Endodermal cell (in vitro differentiated cells): Measurements from ENCODE around the gene XKR8. TPM values are rescaled to one million over a fixed set of nuclear protein-coding genes. Genes with fewer than 3 reads are reported as not detected.
A peak's percentile ranks its signal among the peaks of the same experiment; 100 is the strongest.

Experiments used
- DNase-seq: peaks from one replicate; pipeline ENCODE4 v3.0.0-alpha.2; 2017
- H3K27ac ChIP-seq: 2 replicates; pipeline ENCODE4 v1.5.1; 2013; ENCODE audit warnings: mild to moderate bottlenecking, low read depth, low read length, moderate library complexity
- H3K27me3 ChIP-seq: 2 replicates; pipeline ENCODE4 v1.6.1; 2013; ENCODE audit warnings: mild to moderate bottlenecking, low read length, moderate library complexity; ENCODE audit not compliant: insufficient read depth, control insufficient read depth, poor library complexity, severe bottlenecking
- H3K36me3 ChIP-seq: 2 replicates; pipeline ENCODE4 v1.7.0; 2013; ENCODE audit warnings: mild to moderate bottlenecking, low read length, moderate library complexity; ENCODE audit not compliant: control insufficient read depth, insufficient read depth
- H3K4me1 ChIP-seq: one replicate; pipeline ENCODE4 v1.7.0; 2013; ENCODE audit warnings: low read length; ENCODE audit not compliant: control insufficient read depth, insufficient read depth
- H3K4me3 ChIP-seq: 2 replicates; pipeline ENCODE4 v1.5.1; 2013; ENCODE audit warnings: mild to moderate bottlenecking, low read length, moderate library complexity
- H3K9ac ChIP-seq: 2 replicates; pipeline ENCODE4 v1.6.1; 2013; ENCODE audit warnings: mild to moderate bottlenecking, low read length, moderate library complexity; ENCODE audit not compliant: poor library complexity, severe bottlenecking; ENCODE audit errors: extremely low read depth
- H3K9me3 ChIP-seq: 2 replicates; pipeline ENCODE4 v1.6.1; 2013; ENCODE audit warnings: mild to moderate bottlenecking, low read length, moderate library complexity; ENCODE audit not compliant: control insufficient read depth
- H3K27ac Mint-ChIP-seq: 2 replicates; pipeline ENCODE4 v1.8.0; 2020; ENCODE audit warnings: mixed read lengths
- H3K27me3 Mint-ChIP-seq: 2 replicates; pipeline ENCODE4 v1.8.0; 2021; ENCODE audit warnings: mild to moderate bottlenecking, mixed read lengths; ENCODE audit not compliant: insufficient read depth
- H3K36me3 Mint-ChIP-seq: 2 replicates; pipeline ENCODE4 v1.8.0; 2020; ENCODE audit warnings: low read depth, mixed read lengths
- H3K4me1 Mint-ChIP-seq: 2 replicates; pipeline ENCODE4 v1.8.0; 2020; ENCODE audit warnings: mixed read lengths
- H3K4me3 Mint-ChIP-seq: 2 replicates; pipeline ENCODE4 v1.8.0; 2020; ENCODE audit warnings: mild to moderate bottlenecking, moderate library complexity, mixed read lengths
- H3K9me3 Mint-ChIP-seq: 2 replicates; pipeline ENCODE4 v1.8.0; 2020; ENCODE audit warnings: mild to moderate bottlenecking, mixed read lengths
- CTCF ChIP-seq: fragments of 200-600 bp; sonication (generic); conservative IDR thresholded peaks from 2 replicates; pipeline ENCODE4 v1.5.0; 2021; ENCODE audit warnings: antibody characterized with exemption, mild to moderate bottlenecking
- whole genome bisulfite sequencing, 2 experiments: methylation state at CpG; one replicate each; pipeline versions ENCODE4 v1.1.5 to v1.1.7; 2013; ENCODE audit warnings: missing lambda C conversion rate in 2 of 2, mixed read lengths in 1 of 2; ENCODE audit not compliant: insufficient coverage in 1 of 2, insufficient read length in 1 of 2; 5-methylcytosine and 5-hydroxymethylcytosine counted together
- long read RNA-seq, 4 experiments: library from polyadenylated mRNA in 2 of 4; library from RNA in 1 of 4; library from capped mRNA in 1 of 4; stranded (forward) in 3 of 4; unstranded in 1 of 4; transcript quantifications; one replicate each; pipeline ENCODE4 v2.0.0, GENCODE V29; 2020 to 2021; ENCODE audit warnings: inconsistent platforms in 1 of 4
- polyA plus RNA-seq, 2 experiments: library from polyadenylated mRNA; stranded (reverse); fragments of 50-300 nt; gene quantifications; one replicate each; pipeline ENCODE4 v1.2.3, GENCODE V29; 2013
- total RNA-seq, 2 donors: library from RNA; stranded (reverse); fragmentation: NEBNext Ultra II Directional in 1 of 2; extraction: Animal tissue kit (Norgen Biotek cat#: 25700) in 1 of 2; gene quantifications; 2 replicates in 1 of 2; 3 replicates in 1 of 2; pipeline ENCODE4 v1.2.1, GENCODE V29; 2021

Gene XKR8
- total RNA-seq: 10 to 100 TPM; 17.5 to 17.7 TPM
- polyA plus RNA-seq (2013, experiment 1 of 2): 11.0 TPM
- polyA plus RNA-seq (2013, experiment 2 of 2): 10.3 TPM
- long read RNA-seq, experiment 1, partial matches to known transcripts: 1 of 15 reads
- long read RNA-seq, experiment 1, other reads (novel, unspliced or antisense): 13 of 15 reads
- long read RNA-seq, experiment 2, transcript XKR8-201 (3 exons, 2,692 nt): major isoform, 43 of 55 reads
- long read RNA-seq, experiment 2, partial matches to known transcripts: 4 of 55 reads
- long read RNA-seq, experiment 2, other reads (novel, unspliced or antisense): 8 of 55 reads
- long read RNA-seq, experiment 3, transcript XKR8-201 (3 exons, 2,692 nt): major isoform, 113 of 148 reads
- long read RNA-seq, experiment 3, partial matches to known transcripts: 2 of 148 reads
- long read RNA-seq, experiment 3, other reads (novel, unspliced or antisense): 33 of 148 reads
- long read RNA-seq, experiment 4, partial matches to known transcripts: 0 of 5 reads
- long read RNA-seq, experiment 4, other reads (novel, unspliced or antisense): 3 of 5 reads

GRCh38 chr1:27959792-27960603, at the start of gene XKR8:
XKR8 (plus strand) TSS chr1:27959973; CDS start chr1:27960070, 97 bp downstream.
- peak; percentile 78 for TF ChIP-seq CTCF
- Mint-ChIP-seq H3K9me3 (no peaks in the 10 kb centered on the region), H3K4me1 (peaks cover 18% of the 10 kb centered on the region), H3K4me3 (peak within 1 kb of the TSS; percentile 68), H3K27me3 (no peaks in the 10 kb centered on the region), H3K27ac (peak within 1 kb of the TSS; percentile 95), H3K36me3 (peaks cover 14% of the 10 kb centered on the region)
- Histone ChIP-seq H3K4me1 (peaks cover 4% of the 10 kb centered on the region), H3K9me3 (no peaks in the 10 kb centered on the region), H3K4me3 (peak within 1 kb of the TSS; percentile 94), H3K9ac (peak within 1 kb of the TSS; percentile 83), H3K36me3 (peaks cover 14% of the 10 kb centered on the region), H3K27me3 (no peaks in the 10 kb centered on the region), H3K27ac (peak within 1 kb of the TSS; percentile 80)
- WGBS, 2 experiments: 3 to 20% methylated on average over 23 to 68 of the region's 68 CpGs
- DNase-seq: peak; percentile 96

GRCh38 chr1:27912429-27912828, 47.3 kb upstream of the XKR8 start:
- peak overlapping the region; percentile 100 for H3K4me3 Mint-ChIP-seq
- peaks cover 24% of the 10 kb centered on the region for H3K27me3 Mint-ChIP-seq
- peaks cover 10% of the 10 kb centered on the region for H3K9me3 Mint-ChIP-seq
- H3K9ac ChIP-seq: no peak overlapping the region
- peaks cover 50% of the 10 kb centered on the region for H3K36me3 ChIP-seq
- H3K27ac ChIP-seq: no peak overlapping the region
- TF ChIP-seq CTCF: no peak
- no peak overlapping the region for H3K27ac Mint-ChIP-seq
- peaks cover 12% of the 10 kb centered on the region for H3K27me3 ChIP-seq
- no peak for DNase-seq
- H3K36me3 Mint-ChIP-seq: peaks cover 39% of the 10 kb centered on the region
- 96 to 100% methylated on average over 1 of the region's 1 CpG for WGBS, 2 experiments
- H3K9me3 ChIP-seq: peaks cover 6% of the 10 kb centered on the region
- no peak overlapping the region for H3K4me3 ChIP-seq
- no peaks in the 10 kb centered on the region for H3K4me1 ChIP-seq
- H3K4me1 Mint-ChIP-seq: no peaks in the 10 kb centered on the region

- DNase-seq: no peak
- Histone ChIP-seq H3K27ac (peak overlapping the region; percentile 78), H3K36me3 (peaks cover 23% of the 10 kb centered on the region), H3K4me3 (peak overlapping the region; percentile 69), H3K9ac (no peak overlapping the region), H3K4me1 (no peaks in the 10 kb centered on the region), H3K27me3 (peaks cover 26% of the 10 kb centered on the region), H3K9me3 (peaks cover 6% of the 10 kb centered on the region)
- H3K27ac Mint-ChIP-seq: peak overlapping the region; percentile 78
- H3K9me3 Mint-ChIP-seq: peaks cover 10% of the 10 kb centered on the region
- no peak for TF ChIP-seq CTCF
- peaks cover 18% of the 10 kb centered on the region for H3K36me3 Mint-ChIP-seq
- peak overlapping the region; percentile 100 for H3K4me3 Mint-ChIP-seq
- H3K4me1 Mint-ChIP-seq: no peaks in the 10 kb centered on the region
- H3K27me3 Mint-ChIP-seq: peaks cover 37% of the 10 kb centered on the region
- WGBS, 2 experiments: 71 to 78% methylated on average over 4 to 7 of the region's 7 CpGs
These were observed 44.6 kb upstream of the XKR8 start for GRCh38 chr1:27915082-27915575.
